HepG2 (cell line): Measurements from ENCODE around the gene ARHGAP15. TPM values are rescaled to one million over a fixed set of nuclear protein-coding genes. Genes with fewer than 3 reads are reported as not detected.

Experiments
- ATAC-seq: fragments of 200-7000 bp; cut with Tn5 transposase; 3 replicates; pipeline ENCODE4 v1.9.1; 2020; ENCODE audit warnings: mild to moderate bottlenecking, moderate library complexity
- BruUV-seq: library from RNA; stranded (reverse); fragments of 400-500 nt; replicated peaks from 2 replicates; lab custom pipeline; 2021; lab: Mats Ljungman, UMichigan
- CTCF ChIA-PET: fragments of 300-600 bp; formaldehyde crosslinking; extraction: SDS; loops from one replicate; lab custom pipeline; 2021; ENCODE audit warnings: low total read pairs, inconsistent platforms, low intra/inter-chr PET ratio; lab: Yijun Ruan, JAX
- POLR2A ChIA-PET: fragments of 350-600 bp; sonication (Branson Sonifier 250); formaldehyde crosslinking; loops from one replicate; lab custom pipeline; 2020; ENCODE audit warnings: antibody characterized with exemption, inconsistent platforms; lab: Yijun Ruan, JAX
- DNase-seq: peaks from one replicate; pipeline ENCODE4 v3.0.0-alpha.2; 2015; ENCODE audit warnings: low spot score
- FAIRE-seq: peaks from 3 replicates; lab custom pipeline; 2011; peaks lifted over from hg19 to GRCh38; lab: Jason Lieb, UNC
- H2AFZ ChIP-seq: one replicate; pipeline ENCODE4 v1.6.1; 2011; ENCODE audit warnings: low read length, inconsistent platforms
- H3K27ac ChIP-seq: fragments of 300-600 bp; 3 replicates; pipeline ENCODE4 v1.8.0; 2011; ENCODE audit warnings: mixed run types, mild to moderate bottlenecking, mixed read lengths, low read length, inconsistent platforms; ENCODE audit not compliant: insufficient read depth; ENCODE audit errors: extremely low read length
- H3K27me3 ChIP-seq, 2 experiments: fragments of 200-600 bp in 1 of 2; 2 replicates in 1 of 2; 3 replicates in 1 of 2; pipeline versions ENCODE4 v1.6.0 to v1.8.0; 2011; ENCODE audit warnings: low read length in 2 of 2, mild to moderate bottlenecking in 2 of 2, moderate library complexity in 2 of 2, inconsistent platforms in 1 of 2; ENCODE audit not compliant: insufficient read depth in 2 of 2, control insufficient read depth in 1 of 2
- H3K36me3 ChIP-seq, 2 experiments: fragments of 200-600 bp in 1 of 2; replicated peaks in 1 of 2; 2 replicates in 1 of 2; 3 replicates in 1 of 2; pipeline versions ENCODE4 v1.5.1 to v1.8.0; 2011; ENCODE audit warnings: low read length in 2 of 2, inconsistent platforms in 1 of 2; ENCODE audit not compliant: insufficient read depth in 2 of 2, control insufficient read depth in 1 of 2
- H3K4me1 ChIP-seq: 2 replicates; pipeline ENCODE4 v1.5.1; 2012; ENCODE audit warnings: low read length, inconsistent platforms; ENCODE audit not compliant: insufficient read depth
- H3K4me2 ChIP-seq: 2 replicates; pipeline ENCODE4 v1.6.0; 2011; ENCODE audit warnings: low read depth, low read length, inconsistent platforms
- H3K4me3 ChIP-seq, 3 experiments: fragments of 200-600 bp in 1 of 3; sonication (generic), shearing (Covaris generic) in 1 of 3; replicated peaks in 1 of 3; 2 replicates each; pipeline ENCODE4 v1.5.1; 2011 to 2016; ENCODE audit warnings: low read length in 3 of 3, inconsistent platforms in 2 of 3, low read depth in 2 of 3, mild to moderate bottlenecking in 2 of 3, control low read depth in 1 of 3, mixed read lengths in 1 of 3; ENCODE audit not compliant: insufficient read depth in 1 of 3
- H3K79me2 ChIP-seq: one replicate; pipeline ENCODE4 v1.6.1; 2011; ENCODE audit warnings: low read length, inconsistent platforms; ENCODE audit not compliant: insufficient read depth
- H3K9ac ChIP-seq: 2 replicates; pipeline ENCODE4 v1.6.0; 2011; ENCODE audit warnings: mild to moderate bottlenecking, low read depth, low read length, inconsistent platforms; ENCODE audit not compliant: insufficient read depth
- H3K9me3 ChIP-seq: 2 replicates; pipeline ENCODE4 v1.5.1; 2012; ENCODE audit warnings: mild to moderate bottlenecking, low read length
- H4K20me1 ChIP-seq: 2 replicates; pipeline ENCODE4 v1.6.0; 2011; ENCODE audit warnings: inconsistent platforms, mild to moderate bottlenecking, low read length, moderate library complexity; ENCODE audit not compliant: insufficient read depth
- CSRNP1 ChIP-seq: sonication (generic); formaldehyde crosslinking; IDR thresholded peaks from 2 replicates; pipeline ENCODE4 v1.8.1; 2023; ENCODE audit warnings: mild to moderate bottlenecking, missing genetic modification reagents
- RORA ChIP-seq: sonication (generic); formaldehyde crosslinking; IDR thresholded peaks from 2 replicates; pipeline ENCODE4 v1.5.0; 2020; ENCODE audit warnings: mild to moderate bottlenecking, missing genetic modification reagents, moderate library complexity
- TP53 ChIP-seq: sonication (generic); formaldehyde crosslinking; conservative IDR thresholded peaks from 2 replicates; pipeline ENCODE4 v1.4.0; 2020; ENCODE audit warnings: missing genetic modification reagents
- ZNF781 ChIP-seq: sonication (generic); formaldehyde crosslinking; IDR thresholded peaks from 2 replicates; pipeline ENCODE4 v1.5.1; 2020; ENCODE audit warnings: borderline replicate concordance, mild to moderate bottlenecking, missing genetic modification reagents; ENCODE audit errors: not compliant biosample characterization
- whole genome bisulfite sequencing: methylation state at CpG from one replicate; pipeline ENCODE4 v1.1.6; 2017; ENCODE audit warnings: low lambda C conversion rate; 5-methylcytosine and 5-hydroxymethylcytosine counted together
- in situ Hi-C: cut with HindIII; loops from 2 replicates; pipeline ENCODE4 v1.10.0; 2017; ENCODE audit warnings: low pct_unique_long_range_greater_than_20kb; ENCODE audit not compliant: extremely low pct_ligation_motif_present
- intact Hi-C: fragments of 100-400 bp; cut with micrococcal nuclease; formaldehyde crosslinking; loops from one replicate; pipeline ENCODE4 v1.10.0; 2022; ENCODE audit not compliant: unreplicated experiment
- polyA plus RNA-seq, 8 experiments: library from polyadenylated mRNA; depleted of rRNA in 3 of 8; stranded (reverse) in 7 of 8; unstranded in 1 of 8; fragments of >200 nt; fragmentation: Illumina TruSeq in 4 of 8; extraction: Trizol in 4 of 8; gene quantifications; 2 replicates each; pipeline versions ENCODE4 v1.2.1 to v1.2.3, GENCODE V29; 2011 to 2016; ENCODE audit warnings: low read depth in 4 of 8, missing spikeins in 1 of 8, mixed read lengths in 1 of 8; ENCODE audit not compliant: insufficient read depth in 1 of 8
- total RNA-seq, 5 experiments: library from RNA; depleted of rRNA; stranded (reverse); fragments of >200 nt; fragmentation: Illumina TruSeq; extraction: Trizol; gene quantifications; 2 replicates each; pipeline ENCODE4 v1.2.3, GENCODE V29; 2016; ENCODE audit warnings: low read depth in 1 of 5
- TF ChIP-seq, protein P1 (sequence below): sonication (generic); formaldehyde crosslinking; IDR thresholded peaks from 2 replicates; pipeline ENCODE4 v1.5.0; 2020; ENCODE audit warnings: missing genetic modification reagents, mild to moderate bottlenecking, borderline replicate concordance

The ARHGAP15 gene
- total and polyA plus RNA-seq, 2 of the 13 experiments (the other 11 are each of a cell fraction or from before 2014, with no cell fraction given): 0.04 TPM; not detected in 1

DNA sequence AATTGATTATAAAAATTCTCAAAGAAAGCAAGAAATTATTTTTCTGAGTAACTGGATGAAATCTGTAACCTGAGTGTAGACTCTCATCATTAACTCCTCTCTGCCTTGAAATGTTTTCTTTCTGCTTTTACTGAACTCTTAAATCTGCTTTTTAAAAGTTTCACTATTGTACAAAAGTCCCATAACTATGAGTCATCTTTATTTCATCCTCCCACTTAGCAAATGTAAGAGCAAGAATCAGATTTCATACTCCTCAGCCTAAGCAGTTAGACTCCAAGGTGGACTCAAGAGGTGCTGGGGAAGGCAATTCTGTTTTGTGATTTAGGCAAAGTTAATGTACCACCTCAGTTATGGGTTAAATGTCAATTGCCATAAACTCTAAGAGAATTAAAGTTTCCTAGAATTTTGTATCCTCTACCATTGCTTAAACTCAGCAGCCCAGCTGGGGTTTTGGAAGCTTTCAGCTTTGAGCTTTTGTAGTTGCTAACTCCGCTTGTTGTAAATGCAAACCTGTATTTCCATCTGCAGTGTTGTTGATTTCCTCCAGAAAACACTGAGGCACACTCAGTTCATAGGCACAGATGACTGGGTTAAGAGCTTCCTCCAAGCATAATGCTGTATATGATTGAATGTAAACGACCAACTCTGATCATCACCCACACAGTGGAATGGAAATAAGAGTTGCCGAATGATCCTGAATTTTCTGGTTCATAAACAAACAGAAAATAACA lies 268.8 kb downstream of the ARHGAP15 start (continued):
- no peak for TF ChIP-seq CSRNP1
- TF ChIP-seq ZNF781 (CRISPR knock-in tag): no peak
- TF ChIP-seq, protein P1, sequence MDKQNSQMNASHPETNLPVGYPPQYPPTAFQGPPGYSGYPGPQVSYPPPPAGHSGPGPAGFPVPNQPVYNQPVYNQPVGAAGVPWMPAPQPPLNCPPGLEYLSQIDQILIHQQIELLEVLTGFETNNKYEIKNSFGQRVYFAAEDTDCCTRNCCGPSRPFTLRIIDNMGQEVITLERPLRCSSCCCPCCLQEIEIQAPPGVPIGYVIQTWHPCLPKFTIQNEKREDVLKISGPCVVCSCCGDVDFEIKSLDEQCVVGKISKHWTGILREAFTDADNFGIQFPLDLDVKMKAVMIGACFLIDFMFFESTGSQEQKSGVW (CRISPR knock-in tag): no peak

GRCh38 chr2:143398781-143399180 lies 269.6 kb downstream of the ARHGAP15 start:
- ChIA-PET POLR2A (no interaction called here), CTCF (no interaction called here)
- FAIRE-seq (no peak), DNase-seq (no peak), ATAC-seq (no peak)
- Histone ChIP-seq H3K9ac (no peak overlapping the region), H3K4me2 (no peak overlapping the region), H2AFZ (no peak overlapping the region), H3K36me3 (no peaks in the 10 kb centered on the region), H3K4me3 (no peak overlapping the region), H3K27me3 (no peaks in the 10 kb centered on the region), H3K79me2 (no peaks in the 10 kb centered on the region), H4K20me1 (no peaks in the 10 kb centered on the region), H3K9me3 (no peaks in the 10 kb centered on the region), H3K27ac (no peak overlapping the region), H3K4me1 (no peaks in the 10 kb centered on the region)
- BruUV-seq: no TSS peak
- intact Hi-C loops (no loop called here), in situ Hi-C loops (no loop called here)
- WGBS: 3% methylated on average over 2 of the region's 2 CpGs
- TF ChIP-seq TP53 (CRISPR knock-in tag) (no peak), RORA (CRISPR knock-in tag) (no peak)
